Mucosa of rectum (tissue), 2 donors: ENCODE measurements around the gene CDKN1A.

Source experiments
- H3K27ac ChIP-seq, 2 donors: one replicate each; pipeline ENCODE4 v1.7.0; 2013; ENCODE audit warnings: inconsistent platforms in 2 of 2, low read depth in 2 of 2, low read length in 2 of 2
- H3K27me3 ChIP-seq, 2 donors: one replicate each; pipeline ENCODE4 v1.7.0; 2013; ENCODE audit warnings: low read length in 2 of 2; ENCODE audit not compliant: control insufficient read depth in 2 of 2, insufficient read depth in 2 of 2
- H3K36me3 ChIP-seq, 2 donors: one replicate each; pipeline ENCODE4 v1.7.0; 2013; ENCODE audit warnings: low read length in 2 of 2; ENCODE audit not compliant: control insufficient read depth in 2 of 2, insufficient read depth in 2 of 2
- H3K4me1 ChIP-seq, 2 donors: one replicate each; pipeline ENCODE4 v1.7.0; 2013; ENCODE audit warnings: low read length in 2 of 2, mild to moderate bottlenecking in 1 of 2; ENCODE audit not compliant: control insufficient read depth in 2 of 2, insufficient read depth in 2 of 2
- H3K4me3 ChIP-seq, 2 donors: one replicate each; pipeline ENCODE4 v1.7.0; 2013; ENCODE audit warnings: low read length in 2 of 2
- H3K9ac ChIP-seq, 2 donors: one replicate each; pipeline ENCODE4 v1.7.0; 2013; ENCODE audit warnings: low read length in 2 of 2, low read depth in 1 of 2, mild to moderate bottlenecking in 1 of 2
- H3K9me3 ChIP-seq, 2 donors: one replicate each; pipeline ENCODE4 v1.7.0; 2013; ENCODE audit warnings: low read length in 2 of 2; ENCODE audit not compliant: control insufficient read depth in 2 of 2
- donor health status: healthy.
- donor health status: Normal muscosa, but diverticular disease.

Gene CDKN1A

GRCh38 chr6:36695414-36695813, 16.9 kb downstream of the CDKN1A start:
- H3K9ac ChIP-seq: no peak overlapping the region
- H3K36me3 ChIP-seq: no peaks in the 10 kb centered on the region
- peaks cover 10 to 15% of the 10 kb centered on the region in 2 donors for H3K4me1 ChIP-seq
- no peak overlapping the region for H3K27ac ChIP-seq
- no peak overlapping the region for H3K4me3 ChIP-seq
- H3K27me3 ChIP-seq: no peaks in the 10 kb centered on the region
- H3K9me3 ChIP-seq: no peaks in the 10 kb centered on the region

GRCh38 chr6:36697481-36697903, 19.0 kb downstream of the CDKN1A start, which contains the start of gene RAB44:
Gene RAB44, plus strand, starts transcription at chr6:36697826. Its CDS starts 6,410 bp downstream, at chr6:36704236.
- peak within 1 kb of the TSS in 1 of 2 donors; percentile 37 for H3K4me3 ChIP-seq
- peaks cover 5 to 9% of the 10 kb centered on the region in 2 donors for H3K4me1 ChIP-seq
- no peaks in the 10 kb centered on the region for H3K9me3 ChIP-seq
- no peak within 1 kb of the TSS for H3K27ac ChIP-seq
- H3K36me3 ChIP-seq: no peaks in the 10 kb centered on the region
- H3K9ac ChIP-seq: peak within 1 kb of the TSS in 1 of 2 donors; percentile 47
- no peaks in the 10 kb centered on the region for H3K27me3 ChIP-seq

DNA sequence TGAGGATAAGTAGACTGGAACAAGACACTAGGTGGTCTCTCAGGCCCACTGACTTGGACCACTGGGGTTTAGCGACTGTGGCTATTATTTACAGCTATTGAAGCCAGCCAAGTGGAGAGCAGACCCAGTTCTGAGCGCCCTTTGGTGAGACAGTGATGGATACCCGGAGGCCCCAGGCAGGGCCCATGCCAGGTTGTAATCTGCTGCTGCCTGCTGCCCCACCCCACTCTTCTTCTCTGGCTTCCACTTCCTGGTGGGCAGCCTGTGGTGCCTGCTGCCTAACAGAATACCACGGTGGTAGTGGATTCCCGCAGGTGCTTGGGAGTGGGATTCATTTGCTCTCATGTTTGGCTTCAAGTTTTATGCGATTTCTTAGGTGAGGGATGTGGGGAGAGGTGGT, 19.7 kb downstream of the CDKN1A start:
- H3K36me3 ChIP-seq: no peaks in the 10 kb centered on the region
- H3K4me3 ChIP-seq: peak overlapping the region in 1 of 2 donors; percentile 37
- H3K4me1 ChIP-seq: peaks cover 0 to 6% of the 10 kb centered on the region in 2 donors
- no peaks in the 10 kb centered on the region for H3K9me3 ChIP-seq
- peak overlapping the region in 1 of 2 donors; percentile 47 for H3K9ac ChIP-seq
- H3K27me3 ChIP-seq: no peaks in the 10 kb centered on the region
- H3K27ac ChIP-seq: no peak overlapping the region

- Histone ChIP-seq H3K4me1 (peaks cover 0 to 6% of the 10 kb centered on the region in 2 donors), H3K27ac (peak overlapping the region in 1 of 2 donors; percentile 31), H3K4me3 (no peak overlapping the region), H3K9me3 (no peaks in the 10 kb centered on the region), H3K36me3 (no peaks in the 10 kb centered on the region), H3K9ac (no peak overlapping the region), H3K27me3 (no peaks in the 10 kb centered on the region)
Measured at GRCh38 chr6:36698871-36699271, 20.4 kb downstream of the CDKN1A start.

GRCh38 chr6:36699348-36699747, 20.8 kb downstream of the CDKN1A start:
- Histone ChIP-seq H3K9ac (no peak overlapping the region), H3K36me3 (no peaks in the 10 kb centered on the region), H3K27ac (peak overlapping the region in 1 of 2 donors; percentile 31), H3K4me1 (peaks cover 0 to 6% of the 10 kb centered on the region in 2 donors), H3K9me3 (no peaks in the 10 kb centered on the region), H3K27me3 (no peaks in the 10 kb centered on the region), H3K4me3 (no peak overlapping the region)

GRCh38 chr6:36700071-36700812, 21.7 kb downstream of the CDKN1A start:
- Histone ChIP-seq H3K9ac (no peak overlapping the region), H3K36me3 (no peaks in the 10 kb centered on the region), H3K4me1 (peaks cover 0 to 6% of the 10 kb centered on the region in 2 donors), H3K27ac (no peak overlapping the region), H3K4me3 (no peak overlapping the region), H3K9me3 (no peaks in the 10 kb centered on the region), H3K27me3 (no peaks in the 10 kb centered on the region)

DNA sequence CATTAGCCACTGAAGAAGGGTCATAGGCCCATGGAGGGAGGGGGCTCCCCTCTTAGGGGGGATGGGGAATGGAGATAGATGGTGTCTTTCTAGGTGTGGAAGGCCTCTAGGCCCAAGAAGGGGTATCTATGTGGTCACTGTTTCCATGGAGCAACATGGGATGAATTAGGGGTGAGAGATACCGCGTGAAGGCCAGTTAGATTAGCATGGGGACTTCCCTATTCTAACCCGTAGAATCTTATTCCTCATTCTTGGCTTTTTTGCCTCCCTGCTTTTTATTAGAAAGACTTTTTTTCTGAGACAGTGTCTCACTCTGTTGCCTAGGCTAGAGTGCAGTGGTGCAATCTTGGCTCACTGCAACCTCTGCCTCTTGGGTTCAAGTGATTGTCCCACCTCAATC, 22.3 kb downstream of the CDKN1A start:
- Histone ChIP-seq H3K36me3 (no peaks in the 10 kb centered on the region), H3K27ac (no peak overlapping the region), H3K9ac (no peak overlapping the region), H3K4me1 (peaks cover 0 to 6% of the 10 kb centered on the region in 2 donors), H3K4me3 (no peak overlapping the region), H3K9me3 (no peaks in the 10 kb centered on the region), H3K27me3 (no peaks in the 10 kb centered on the region)

DNA sequence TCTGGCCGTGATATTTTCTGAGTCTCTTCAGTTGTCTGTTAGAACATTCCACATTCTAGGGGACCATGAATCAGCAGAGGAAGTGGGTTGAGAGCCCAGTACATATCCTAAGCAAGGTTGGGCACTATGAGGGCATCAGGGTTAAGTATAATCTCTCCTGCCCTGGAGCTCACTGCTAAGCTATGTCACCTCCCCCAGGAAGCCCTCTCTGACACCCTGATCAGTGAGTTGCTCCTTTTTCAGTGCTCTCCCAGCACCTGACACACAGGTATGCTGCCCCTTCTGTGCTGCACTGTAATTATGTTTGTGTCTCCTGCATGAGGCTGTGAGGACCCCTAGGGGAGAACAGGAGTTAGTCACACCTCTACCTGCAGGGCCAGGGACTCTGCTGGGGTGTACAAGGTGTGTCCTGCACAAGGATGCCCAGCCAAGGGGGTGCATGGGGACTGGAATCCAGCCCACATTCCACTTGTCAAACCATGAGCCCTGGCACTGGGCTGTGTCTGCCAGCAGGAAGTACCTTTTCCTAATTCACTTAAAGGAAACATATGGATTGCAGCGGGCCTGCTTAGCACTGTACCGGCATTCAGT, 23.0 kb downstream of the CDKN1A start:
- no peak overlapping the region for H3K9ac ChIP-seq
- no peaks in the 10 kb centered on the region for H3K27me3 ChIP-seq
- H3K4me3 ChIP-seq: no peak overlapping the region
- no peak overlapping the region for H3K27ac ChIP-seq
- no peaks in the 10 kb centered on the region for H3K36me3 ChIP-seq
- H3K9me3 ChIP-seq: no peaks in the 10 kb centered on the region
- peaks cover 0 to 6% of the 10 kb centered on the region in 2 donors for H3K4me1 ChIP-seq

- Histone ChIP-seq H3K4me1 (peaks cover 0 to 6% of the 10 kb centered on the region in 2 donors), H3K27me3 (no peaks in the 10 kb centered on the region), H3K36me3 (no peaks in the 10 kb centered on the region), H3K9me3 (no peaks in the 10 kb centered on the region), H3K4me3 (no peak overlapping the region), H3K9ac (no peak overlapping the region), H3K27ac (no peak overlapping the region)
Measured at GRCh38 chr6:36702656-36703055, 24.1 kb downstream of the CDKN1A start.

GRCh38 chr6:36703081-36703606, 24.6 kb downstream of the CDKN1A start:
- H3K9me3 ChIP-seq: no peaks in the 10 kb centered on the region
- H3K9ac ChIP-seq: no peak overlapping the region
- no peak overlapping the region for H3K4me3 ChIP-seq
- no peak overlapping the region for H3K27ac ChIP-seq
- no peaks in the 10 kb centered on the region for H3K36me3 ChIP-seq
- no peaks in the 10 kb centered on the region for H3K27me3 ChIP-seq
- peaks cover 0 to 6% of the 10 kb centered on the region in 2 donors for H3K4me1 ChIP-seq
